HG02642 (cell line): Measurements from ENCODE around the gene SLC25A21.

Experiments
- ATAC-seq: cut with Tn5 transposase; IDR thresholded peaks from one replicate; pipeline ENCODE4 v1.9.1; 2021; ENCODE audit warnings: mild to moderate bottlenecking; ENCODE audit not compliant: unreplicated experiment, poor library complexity

The SLC25A21 gene

DNA sequence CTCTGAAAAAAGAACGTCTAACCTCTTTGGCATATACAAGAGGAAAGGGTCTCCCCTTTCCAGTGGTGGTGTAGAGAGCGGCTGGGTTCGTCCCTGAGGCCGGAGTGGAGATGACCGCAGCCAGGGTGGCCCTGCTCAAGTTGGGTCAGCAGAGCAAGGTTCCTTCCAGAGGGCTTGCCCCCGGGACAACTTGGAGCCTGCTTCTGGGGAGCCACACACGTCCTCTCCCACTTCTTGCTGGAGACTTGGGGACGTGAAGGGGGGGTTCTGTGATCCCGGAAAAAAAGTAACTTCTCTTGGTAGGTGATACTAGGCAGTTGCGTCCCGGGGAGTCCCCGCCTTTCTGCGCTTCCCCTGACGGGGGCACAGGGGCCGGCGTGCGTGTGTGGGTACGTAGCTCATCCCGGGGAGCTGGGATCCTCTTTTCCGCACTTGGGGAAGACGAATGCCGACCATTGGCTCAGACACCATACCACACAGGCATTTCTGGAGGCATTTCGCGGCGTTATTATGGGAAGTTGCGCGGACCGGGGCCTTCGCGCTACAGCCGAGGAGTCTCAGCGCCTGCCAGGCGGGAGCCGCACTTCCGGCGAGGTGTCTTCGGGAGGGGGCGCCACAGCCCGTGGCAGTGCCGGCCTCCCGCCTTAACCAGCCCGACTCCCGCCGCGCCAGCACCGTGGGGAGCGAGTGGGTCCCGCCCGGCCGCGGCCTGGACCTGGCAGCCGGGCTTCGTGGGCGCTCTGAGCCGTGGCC, 525.6 kb downstream of the SLC25A21 start:
- ATAC-seq = no peak

GRCh38 chr14:36633580-36633979, 538.8 kb downstream of the SLC25A21 start:
- no peak for ATAC-seq
